H1 (cell line): ENCODE measurements around the gene SLC44A1. TPM values are rescaled to one million over a fixed set of nuclear protein-coding genes. Genes with fewer than 3 reads are reported as not detected.

Experiments used
- CTCF ChIA-PET: fragments of 300-600 bp; sonication (Branson Sonifier 250); formaldehyde crosslinking; loops from one replicate; lab custom pipeline; 2021; ENCODE audit not compliant: partially characterized antibody; lab: Charles Lee
- POLR2A ChIA-PET: fragments of 300-600 bp; sonication (Branson Sonifier 250); formaldehyde crosslinking; loops from one replicate; lab custom pipeline; 2021; ENCODE audit warnings: inconsistent platforms; ENCODE audit not compliant: partially characterized antibody; lab: Charles Lee
- DNase-seq, 2 experiments: peaks; one replicate each; pipeline versions ENCODE4 v3.0.0 to v3.0.0-alpha.2; 2010 to 2022; ENCODE audit warnings: low spot score in 2 of 2, low read depth in 1 of 2, mixed read lengths in 1 of 2
- FAIRE-seq: peaks from 2 replicates; lab custom pipeline; 2011; peaks lifted over from hg19 to GRCh38; lab: Jason Lieb, UNC
- H2AFZ ChIP-seq: 2 replicates; pipeline ENCODE4 v1.8.1; 2012; ENCODE audit warnings: low read length, inconsistent platforms
- H2AK5ac ChIP-seq: 2 replicates; pipeline ENCODE4 v1.6.1; 2013; ENCODE audit warnings: low read depth, low read length
- H2BK120ac ChIP-seq: replicated peaks from 2 replicates; pipeline ENCODE3; 2013; ENCODE audit warnings: low read depth, low read length, inconsistent platforms
- H2BK12ac ChIP-seq: 2 replicates; pipeline ENCODE4 v1.6.1; 2013; ENCODE audit warnings: low read depth, low read length
- H2BK15ac ChIP-seq: 2 replicates; pipeline ENCODE4 v1.6.1; 2013; ENCODE audit warnings: low read length
- H2BK20ac ChIP-seq: 2 replicates; pipeline ENCODE4 v1.6.1; 2013; ENCODE audit warnings: low read length
- H2BK5ac ChIP-seq: 2 replicates; pipeline ENCODE4 v1.6.1; 2013; ENCODE audit warnings: low read depth, low read length
- H3K14ac ChIP-seq: 2 replicates; pipeline ENCODE4 v1.6.1; 2013; ENCODE audit warnings: inconsistent platforms; ENCODE audit not compliant: insufficient read length
- H3K18ac ChIP-seq: 2 replicates; pipeline ENCODE4 v1.6.1; 2013; ENCODE audit warnings: low read length; ENCODE audit errors: extremely low read depth
- H3K23ac ChIP-seq: 2 replicates; pipeline ENCODE4 v1.6.1; 2013; ENCODE audit warnings: inconsistent platforms; ENCODE audit not compliant: insufficient read length
- H3K23me2 ChIP-seq: 2 replicates; pipeline ENCODE4 v1.6.1; 2013; ENCODE audit warnings: low read depth, low read length
- H3K27ac ChIP-seq: 2 replicates; pipeline ENCODE4 v1.6.1; 2011; ENCODE audit warnings: low read depth, low read length, inconsistent platforms
- H3K27me3 ChIP-seq, 4 experiments: replicated peaks in 1 of 4; 1 replicate in 1 of 4; 2 replicates in 3 of 4; pipeline versions ENCODE4 v1.6.1 to v1.8.1; 2011 to 2013; ENCODE audit warnings: low read length in 3 of 4, mild to moderate bottlenecking in 3 of 4, inconsistent platforms in 2 of 4, mixed read lengths in 2 of 4, moderate library complexity in 1 of 4; ENCODE audit not compliant: control insufficient read depth in 3 of 4, insufficient read depth in 3 of 4; ENCODE audit errors: extremely low read depth in 1 of 4
- H3K36me3 ChIP-seq, 4 experiments: 2 replicates each; pipeline versions ENCODE4 v1.6.1 to v1.8.1; 2011 to 2013; ENCODE audit warnings: mild to moderate bottlenecking in 4 of 4, low read length in 3 of 4, moderate library complexity in 2 of 4, control low read depth in 1 of 4, inconsistent platforms in 1 of 4; ENCODE audit not compliant: insufficient read depth in 4 of 4, control insufficient read depth in 2 of 4
- H3K4ac ChIP-seq: replicated peaks from 2 replicates; pipeline ENCODE3; 2013; ENCODE audit warnings: low read length, low read depth, mixed read lengths, inconsistent platforms; ENCODE audit not compliant: insufficient read length
- H3K4me1 ChIP-seq, 4 experiments: replicated peaks in 1 of 4; 1 replicate in 1 of 4; 2 replicates in 3 of 4; pipeline versions ENCODE4 v1.6.1 to v1.8.1; 2011 to 2013; ENCODE audit warnings: low read length in 3 of 4, inconsistent platforms in 2 of 4, mixed read lengths in 1 of 4; ENCODE audit not compliant: insufficient read depth in 4 of 4, control insufficient read depth in 3 of 4
- H3K4me2 ChIP-seq, 2 experiments: 2 replicates each; pipeline versions ENCODE4 v1.6.1 to v1.8.1; 2011 to 2013; ENCODE audit warnings: low read depth in 2 of 2, low read length in 2 of 2, control low read depth in 1 of 2, inconsistent platforms in 1 of 2, mild to moderate bottlenecking in 1 of 2; ENCODE audit not compliant: insufficient read depth in 1 of 2
- H3K4me3 ChIP-seq, 4 experiments: fragments of 200-600, 300-600 bp in 1 of 4; sonication (generic), shearing (Covaris generic), sonication (Bioruptor Twin) in 1 of 4; 2 replicates each; pipeline versions ENCODE4 v1.5.1 to v1.8.1; 2011 to 2016; ENCODE audit warnings: low read length in 4 of 4, low read depth in 3 of 4, control low read depth in 2 of 4, inconsistent platforms in 2 of 4, mild to moderate bottlenecking in 2 of 4, mixed read lengths in 1 of 4, moderate library complexity in 1 of 4; ENCODE audit not compliant: insufficient read depth in 2 of 4; ENCODE audit errors: extremely low read depth in 1 of 4
- H3K56ac ChIP-seq: replicated peaks from 2 replicates; pipeline ENCODE3; 2013; ENCODE audit warnings: low read depth, mild to moderate bottlenecking, mixed read lengths, low read length, inconsistent platforms; ENCODE audit not compliant: insufficient read length
- H3K79me1 ChIP-seq: 2 replicates; pipeline ENCODE4 v1.6.1; 2013; ENCODE audit warnings: low read depth, low read length, control low read depth
- H3K79me2 ChIP-seq, 2 experiments: 2 replicates each; pipeline versions ENCODE4 v1.6.1 to v1.8.1; 2012 to 2013; ENCODE audit warnings: low read length in 2 of 2, mild to moderate bottlenecking in 2 of 2, inconsistent platforms in 1 of 2; ENCODE audit not compliant: insufficient read depth in 2 of 2, control insufficient read depth in 1 of 2
- H3K9ac ChIP-seq, 4 experiments: replicated peaks in 1 of 4; 1 replicate in 1 of 4; 2 replicates in 3 of 4; pipeline versions ENCODE4 v1.6.1 to v1.8.1; 2011 to 2013; ENCODE audit warnings: low read depth in 3 of 4, low read length in 3 of 4, control low read depth in 2 of 4, mild to moderate bottlenecking in 2 of 4, moderate library complexity in 2 of 4, inconsistent platforms in 1 of 4; ENCODE audit errors: extremely low read depth in 1 of 4
- H3K9me3 ChIP-seq, 2 experiments: 2 replicates each; pipeline versions ENCODE4 v1.6.1 to v1.8.1; 2012 to 2013; ENCODE audit warnings: mild to moderate bottlenecking in 2 of 2, moderate library complexity in 2 of 2, control low read depth in 1 of 2, inconsistent platforms in 1 of 2, low read depth in 1 of 2, low read length in 1 of 2, mixed read lengths in 1 of 2; ENCODE audit not compliant: insufficient read depth in 2 of 2
- H4K20me1 ChIP-seq, 2 experiments: replicated peaks in 1 of 2; 2 replicates each; pipeline versions ENCODE3 to v1.8.1; 2011 to 2013; ENCODE audit warnings: inconsistent platforms in 2 of 2, low read length in 2 of 2, mild to moderate bottlenecking in 1 of 2; ENCODE audit not compliant: insufficient read depth in 2 of 2, control insufficient read depth in 1 of 2
- H4K5ac ChIP-seq: 2 replicates; pipeline ENCODE4 v1.6.1; 2013; ENCODE audit warnings: low read length, low read depth, mixed read lengths, inconsistent platforms; ENCODE audit not compliant: insufficient read length
- H4K8ac ChIP-seq: 2 replicates; pipeline ENCODE4 v1.8.0; 2013; ENCODE audit warnings: mild to moderate bottlenecking, moderate library complexity, low read length, inconsistent platforms; ENCODE audit not compliant: insufficient read depth; ENCODE audit errors: extremely low read depth
- H4K91ac ChIP-seq: replicated peaks from 2 replicates; pipeline ENCODE3; 2013; ENCODE audit warnings: low read length, mixed read lengths, inconsistent platforms; ENCODE audit not compliant: insufficient read length
- EZH2 ChIP-seq: fragments of 200-600 bp; sonication (generic); IDR thresholded peaks from 2 replicates; pipeline ENCODE4 v1.7.1; 2012; ENCODE audit warnings: low read depth, mild to moderate bottlenecking, moderate library complexity, low read length, inconsistent platforms; ENCODE audit not compliant: severe bottlenecking
- HDAC6 ChIP-seq: IDR thresholded peaks from one replicate; pipeline ENCODE4 v1.7.1; 2012; ENCODE audit warnings: low read depth, mild to moderate bottlenecking, inconsistent platforms, low read length, moderate library complexity
- JUND ChIP-seq: IDR thresholded peaks from 2 replicates; pipeline ENCODE4 v1.6.1; 2011; ENCODE audit warnings: mild to moderate bottlenecking, improper control_type of control experiment, low read length
- SIN3A ChIP-seq, 2 experiments: IDR thresholded peaks in 1 of 2; conservative IDR thresholded peaks in 1 of 2; 2 replicates each; pipeline ENCODE4 v1.6.1; 2011 to 2012; ENCODE audit warnings: low read length in 2 of 2, improper control_type of control experiment in 1 of 2, low read depth in 1 of 2, mild to moderate bottlenecking in 1 of 2
- SRF ChIP-seq: IDR thresholded peaks from 2 replicates; pipeline ENCODE4 v1.6.1; 2011; ENCODE audit warnings: mild to moderate bottlenecking, low read depth, low read length, moderate library complexity
- WGBS, 2 experiments: shearing (Covaris generic) in 1 of 2; methylation state at CpG; one replicate each; pipeline versions ENCODE4 v1.1.6 to v1.1.7; 2013 to 2015; ENCODE audit warnings: low lambda C conversion rate in 2 of 2, mixed read lengths in 2 of 2, inconsistent platforms in 1 of 2, low coverage in 1 of 2, missing lambda C conversion rate in 1 of 2; ENCODE audit not compliant: insufficient replicate concordance in 2 of 2, insufficient coverage in 1 of 2, insufficient read length in 1 of 2; ENCODE audit errors: extremely low coverage in 1 of 2, missing lambda C conversion rate in 1 of 2; 5-methylcytosine and 5-hydroxymethylcytosine counted together
- polyA plus RNA-seq, 7 experiments: library from polyadenylated mRNA; depleted of rRNA in 3 of 7; stranded (reverse) in 5 of 7; unstranded in 2 of 7; fragments of >200 nt in 5 of 7; fragments of 200-250 nt in 2 of 7; gene quantifications; 1 replicate in 5 of 7; 2 replicates in 1 of 7; 4 replicates in 1 of 7; pipeline versions ENCODE4 v1.2.1 to v1.2.3, GENCODE V29; 2011 to 2013; ENCODE audit warnings: missing spikeins in 2 of 7, mixed read lengths in 2 of 7
- total RNA-seq: library from RNA; stranded (reverse); fragmentation: NEBNext Ultra II Directional; extraction: Animal tissue kit (Norgen Biotek cat#: 25700); gene quantifications from 2 replicates; pipeline ENCODE4 v1.2.1, GENCODE V29; 2021

Gene SLC44A1
- total and polyA plus RNA-seq, 2 of the 8 experiments (the other 6 are each of a cell fraction or from before 2014, with no cell fraction given) = 30.5 to 71.2 TPM

DNA sequence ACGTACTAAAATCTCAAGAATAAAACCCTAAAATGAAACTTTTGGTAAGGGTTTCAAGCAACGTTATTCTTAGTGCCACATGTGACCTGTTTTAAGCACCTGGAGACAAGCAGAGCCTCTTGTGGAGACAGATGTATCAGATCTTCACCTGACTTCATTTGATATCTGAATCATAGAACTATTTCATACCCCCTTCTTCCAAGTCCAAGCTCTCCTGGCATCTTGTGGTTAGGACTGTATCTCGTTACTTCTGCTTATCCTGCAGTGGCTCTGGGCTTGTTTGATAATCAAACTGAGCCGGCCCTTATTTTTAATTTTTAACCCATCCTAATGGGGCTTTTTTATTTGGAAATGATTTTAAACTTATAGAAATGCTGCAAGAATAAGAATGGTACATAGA, 192.3 kb downstream of the SLC44A1 start:
- H3K79me1 ChIP-seq = no peaks in the 10 kb centered on the region
- no peak overlapping the region for H2BK20ac ChIP-seq
- no peak for TF ChIP-seq JUND
- no peak for TF ChIP-seq HDAC6
- TF ChIP-seq SRF = no peak
- TF ChIP-seq EZH2 = no peak
- TF ChIP-seq SIN3A (conservative IDR thresholded peaks at IDR 0.05 in 1 of 2, IDR thresholded peaks at IDR 0.05 in 1 of 2; ENCODE audit: low read depth in 1 of 2, low read length in 2 of 2) = no peak
- no peak overlapping the region for H4K91ac ChIP-seq
- H3K4me1 ChIP-seq = no peaks in the 10 kb centered on the region
- no peaks in the 10 kb centered on the region for H3K23me2 ChIP-seq
- H2BK12ac ChIP-seq = no peak overlapping the region
- FAIRE-seq = no peak
- H3K9ac ChIP-seq = no peak overlapping the region
- H3K27me3 ChIP-seq = no peaks in the 10 kb centered on the region
- no peaks in the 10 kb centered on the region for H3K36me3 ChIP-seq
- H3K9me3 ChIP-seq = no peaks in the 10 kb centered on the region; a peak in 1 of 4 replicates
- H2AFZ ChIP-seq = no peak overlapping the region
- H4K20me1 ChIP-seq = no peaks in the 10 kb centered on the region
- WGBS, 2 experiments = 88% methylated on average over 4 of the region's 4 CpGs; no CpG with 5 or more reads in 1 of the 2 experiments
- H2BK15ac ChIP-seq = no peak overlapping the region
- no peak overlapping the region for H2AK5ac ChIP-seq
- no peak overlapping the region for H3K56ac ChIP-seq
- ChIA-PET POLR2A (no interaction called here), CTCF (no interaction called here)
- no peak for DNase-seq
- H3K4me2 ChIP-seq = no peak overlapping the region
- no peak overlapping the region for H3K27ac ChIP-seq
- H3K18ac ChIP-seq = no peak overlapping the region
- H3K79me2 ChIP-seq = no peaks in the 10 kb centered on the region
- no peak overlapping the region for H4K5ac ChIP-seq
- no peak overlapping the region for H3K4ac ChIP-seq
- H2BK120ac ChIP-seq = no peak overlapping the region
- no peak overlapping the region for H3K23ac ChIP-seq
- no peak overlapping the region for H4K8ac ChIP-seq
- H3K14ac ChIP-seq = no peak overlapping the region
- H3K4me3 ChIP-seq = no peak overlapping the region
- no peak overlapping the region for H2BK5ac ChIP-seq
